Measurements from ENCODE around the gene GIPC3. TPM values are rescaled to one million over a fixed set of nuclear protein-coding genes. Genes with fewer than 3 reads are reported as not detected.

The GIPC3 gene
- total RNA-seq, 1 experiment from 2014 or later, result not detected

GRCh38 chr19:3634496-3635045, 49.3 kb downstream of the GIPC3 start:
- DNase-seq, result no peak
- H2AFZ ChIP-seq (ENCODE audit: low read length), result no peak overlapping the region
- H3K27ac ChIP-seq (ENCODE audit: low read length), result no peak overlapping the region
- no peaks in the 10 kb centered on the region for H3K36me3 ChIP-seq (ENCODE audit: insufficient read depth, low read length)
- no peaks in the 10 kb centered on the region for H3K27me3 ChIP-seq (ENCODE audit: low read length)
- no peaks in the 10 kb centered on the region for H3K9me2 ChIP-seq (replicated peaks; ENCODE audit: insufficient read depth, low read length)
- H3K4me1 ChIP-seq (ENCODE audit: low read length), result no peaks in the 10 kb centered on the region; the same call in 1 of the 2 replicates
- no peaks in the 10 kb centered on the region for H4K20me1 ChIP-seq (ENCODE audit: insufficient read depth, low read depth, low read length)
- H3K4me3 ChIP-seq (ENCODE audit: low read length), result no peak overlapping the region
- no peaks in the 10 kb centered on the region for H3K79me2 ChIP-seq (ENCODE audit: low read length)
- no peaks in the 10 kb centered on the region for H3K9me3 ChIP-seq (ENCODE audit: low read length)
- H3K4me2 ChIP-seq (ENCODE audit: low read depth, low read length, poor library complexity, severe bottlenecking), result no peak overlapping the region
- H3K9ac ChIP-seq (ENCODE audit: low read length), result no peak overlapping the region

- DNase-seq, result no peak
- no peak overlapping the region for H3K27ac ChIP-seq (ENCODE audit: low read length)
- no peaks in the 10 kb centered on the region for H3K27me3 ChIP-seq (ENCODE audit: low read length)
- no peaks in the 10 kb centered on the region; the same call in 1 of the 2 replicates for H3K4me1 ChIP-seq (ENCODE audit: low read length)
- H3K9me3 ChIP-seq (ENCODE audit: low read length), result no peaks in the 10 kb centered on the region
- no peak overlapping the region for H3K9ac ChIP-seq (ENCODE audit: low read length)
- no peak overlapping the region for H2AFZ ChIP-seq (ENCODE audit: low read length)
- H3K4me2 ChIP-seq (ENCODE audit: low read depth, low read length, poor library complexity, severe bottlenecking), result no peak overlapping the region
- H3K4me3 ChIP-seq (ENCODE audit: low read length), result no peak overlapping the region
- H3K36me3 ChIP-seq (ENCODE audit: insufficient read depth, low read length), result no peaks in the 10 kb centered on the region
- H3K9me2 ChIP-seq (replicated peaks; ENCODE audit: insufficient read depth, low read length), result no peaks in the 10 kb centered on the region
- no peaks in the 10 kb centered on the region for H3K79me2 ChIP-seq (ENCODE audit: low read length)
- H4K20me1 ChIP-seq (ENCODE audit: insufficient read depth, low read depth, low read length), result no peaks in the 10 kb centered on the region
Measured at GRCh38 chr19:3636506-3636905, 51.2 kb downstream of the GIPC3 start.

GRCh38 chr19:3636962-3637361, 51.7 kb downstream of the GIPC3 start:
- H3K27me3 ChIP-seq (ENCODE audit: low read length), result no peaks in the 10 kb centered on the region
- H3K27ac ChIP-seq (ENCODE audit: low read length), result no peak overlapping the region
- DNase-seq, result no peak
- no peaks in the 10 kb centered on the region; the same call in 1 of the 2 replicates for H3K4me1 ChIP-seq (ENCODE audit: low read length)
- no peak overlapping the region for H3K9ac ChIP-seq (ENCODE audit: low read length)
- no peaks in the 10 kb centered on the region for H4K20me1 ChIP-seq (ENCODE audit: insufficient read depth, low read depth, low read length)
- no peak overlapping the region for H3K4me2 ChIP-seq (ENCODE audit: low read depth, low read length, poor library complexity, severe bottlenecking)
- no peaks in the 10 kb centered on the region for H3K9me3 ChIP-seq (ENCODE audit: low read length)
- H3K9me2 ChIP-seq (replicated peaks; ENCODE audit: insufficient read depth, low read length), result no peaks in the 10 kb centered on the region
- no peak overlapping the region for H3K4me3 ChIP-seq (ENCODE audit: low read length)
- H3K36me3 ChIP-seq (ENCODE audit: insufficient read depth, low read length), result no peaks in the 10 kb centered on the region
- H3K79me2 ChIP-seq (ENCODE audit: low read length), result no peaks in the 10 kb centered on the region
- H2AFZ ChIP-seq (ENCODE audit: low read length), result no peak overlapping the region

- Histone ChIP-seq H3K9ac (ENCODE audit: low read length) (no peak overlapping the region), H3K36me3 (ENCODE audit: insufficient read depth, low read length) (no peaks in the 10 kb centered on the region), H4K20me1 (ENCODE audit: insufficient read depth, low read depth, low read length) (no peaks in the 10 kb centered on the region), H3K9me3 (ENCODE audit: low read length) (no peaks in the 10 kb centered on the region), H3K4me3 (ENCODE audit: low read length) (no peak overlapping the region), H3K9me2 (replicated peaks; ENCODE audit: insufficient read depth, low read length) (no peaks in the 10 kb centered on the region), H3K79me2 (ENCODE audit: low read length) (no peaks in the 10 kb centered on the region), H3K4me1 (ENCODE audit: low read length) (no peaks in the 10 kb centered on the region; the same call in 1 of the 2 replicates), H3K27ac (ENCODE audit: low read length) (no peak overlapping the region), H3K27me3 (ENCODE audit: low read length) (no peaks in the 10 kb centered on the region), H2AFZ (ENCODE audit: low read length) (no peak overlapping the region), H3K4me2 (ENCODE audit: low read depth, low read length, poor library complexity, severe bottlenecking) (no peak overlapping the region)
- DNase-seq, result no peak
Measured at GRCh38 chr19:3637621-3638020, 52.3 kb downstream of the GIPC3 start.

- Histone ChIP-seq H3K36me3 (ENCODE audit: insufficient read depth, low read length) (no peaks in the 10 kb centered on the region), H3K4me2 (ENCODE audit: low read depth, low read length, poor library complexity, severe bottlenecking) (no peak overlapping the region), H4K20me1 (ENCODE audit: insufficient read depth, low read depth, low read length) (no peaks in the 10 kb centered on the region), H2AFZ (ENCODE audit: low read length) (no peak overlapping the region), H3K9ac (ENCODE audit: low read length) (no peak overlapping the region), H3K27ac (ENCODE audit: low read length) (no peak overlapping the region), H3K79me2 (ENCODE audit: low read length) (no peaks in the 10 kb centered on the region), H3K4me3 (ENCODE audit: low read length) (no peak overlapping the region), H3K27me3 (ENCODE audit: low read length) (no peaks in the 10 kb centered on the region), H3K9me3 (ENCODE audit: low read length) (no peaks in the 10 kb centered on the region), H3K9me2 (replicated peaks; ENCODE audit: insufficient read depth, low read length) (no peaks in the 10 kb centered on the region), H3K4me1 (ENCODE audit: low read length) (no peaks in the 10 kb centered on the region; the same call in 1 of the 2 replicates)
- DNase-seq, result no peak
Measured at GRCh38 chr19:3638208-3639193, 53.2 kb downstream of the GIPC3 start.

GRCh38 chr19:3639479-3639878, 54.2 kb downstream of the GIPC3 start:
- no peak overlapping the region for H3K4me3 ChIP-seq (ENCODE audit: low read length)
- no peak for DNase-seq
- no peaks in the 10 kb centered on the region for H3K79me2 ChIP-seq (ENCODE audit: low read length)
- H2AFZ ChIP-seq (ENCODE audit: low read length), result no peak overlapping the region
- no peaks in the 10 kb centered on the region; the same call in 1 of the 2 replicates for H3K4me1 ChIP-seq (ENCODE audit: low read length)
- no peaks in the 10 kb centered on the region for H3K9me3 ChIP-seq (ENCODE audit: low read length)
- H3K27ac ChIP-seq (ENCODE audit: low read length), result no peak overlapping the region
- no peaks in the 10 kb centered on the region for H3K27me3 ChIP-seq (ENCODE audit: low read length)
- H3K9ac ChIP-seq (ENCODE audit: low read length), result no peak overlapping the region
- H3K9me2 ChIP-seq (replicated peaks; ENCODE audit: insufficient read depth, low read length), result no peaks in the 10 kb centered on the region
- no peaks in the 10 kb centered on the region for H3K36me3 ChIP-seq (ENCODE audit: insufficient read depth, low read length)
- no peaks in the 10 kb centered on the region for H4K20me1 ChIP-seq (ENCODE audit: insufficient read depth, low read depth, low read length)
- H3K4me2 ChIP-seq (ENCODE audit: low read depth, low read length, poor library complexity, severe bottlenecking), result no peak overlapping the region

GRCh38 chr19:3641515-3642269, 56.4 kb downstream of the GIPC3 start:
- no peaks in the 10 kb centered on the region for H3K36me3 ChIP-seq (ENCODE audit: insufficient read depth, low read length)
- H3K9me2 ChIP-seq (replicated peaks; ENCODE audit: insufficient read depth, low read length), result no peaks in the 10 kb centered on the region
- H3K9me3 ChIP-seq (ENCODE audit: low read length), result no peaks in the 10 kb centered on the region
- no peaks in the 10 kb centered on the region; the same call in 1 of the 2 replicates for H3K4me1 ChIP-seq (ENCODE audit: low read length)
- H4K20me1 ChIP-seq (ENCODE audit: insufficient read depth, low read depth, low read length), result no peaks in the 10 kb centered on the region
- no peak overlapping the region for H3K4me2 ChIP-seq (ENCODE audit: low read depth, low read length, poor library complexity, severe bottlenecking)
- no peak overlapping the region for H2AFZ ChIP-seq (ENCODE audit: low read length)
- no peak overlapping the region for H3K27ac ChIP-seq (ENCODE audit: low read length)
- no peaks in the 10 kb centered on the region for H3K27me3 ChIP-seq (ENCODE audit: low read length)
- DNase-seq, result no peak
- H3K79me2 ChIP-seq (ENCODE audit: low read length), result no peaks in the 10 kb centered on the region
- H3K9ac ChIP-seq (ENCODE audit: low read length), result no peak overlapping the region
- H3K4me3 ChIP-seq (ENCODE audit: low read length), result no peak overlapping the region

- no peak overlapping the region for H3K27ac ChIP-seq (ENCODE audit: low read length)
- H3K36me3 ChIP-seq (ENCODE audit: insufficient read depth, low read length), result no peaks in the 10 kb centered on the region
- no peaks in the 10 kb centered on the region for H3K4me1 ChIP-seq (ENCODE audit: low read length)
- H3K4me2 ChIP-seq (ENCODE audit: low read depth, low read length, poor library complexity, severe bottlenecking), result no peak overlapping the region
- no peaks in the 10 kb centered on the region for H3K27me3 ChIP-seq (ENCODE audit: low read length)
- no peak overlapping the region for H3K4me3 ChIP-seq (ENCODE audit: low read length)
- H2AFZ ChIP-seq (ENCODE audit: low read length), result no peak overlapping the region
- no peak for DNase-seq
- no peaks in the 10 kb centered on the region for H3K79me2 ChIP-seq (ENCODE audit: low read length)
- H4K20me1 ChIP-seq (ENCODE audit: insufficient read depth, low read depth, low read length), result no peaks in the 10 kb centered on the region
- H3K9ac ChIP-seq (ENCODE audit: low read length), result no peak overlapping the region
- no peaks in the 10 kb centered on the region for H3K9me2 ChIP-seq (replicated peaks; ENCODE audit: insufficient read depth, low read length)
- no peaks in the 10 kb centered on the region for H3K9me3 ChIP-seq (ENCODE audit: low read length)
Measured at GRCh38 chr19:3642296-3642695, 57.0 kb downstream of the GIPC3 start.

Data from Karpas-422 (cell line).